GM21723 (cell line): ENCODE data around the gene SERTAD1.
"Not testable (repeated sequence)": the region's sequence is repeated elsewhere in the genome, so short reads cannot be mapped to it uniquely, and the experiment has no call there.

Experiments
- ATAC-seq: cut with Tn5 transposase; IDR thresholded peaks from one replicate; pipeline ENCODE4 v1.9.1; 2021; ENCODE audit warnings: mild to moderate bottlenecking, moderate library complexity; ENCODE audit not compliant: unreplicated experiment

Gene SERTAD1

GRCh38 chr19:40453151-40453735 is 27.5 kb upstream of the SERTAD1 start:
- no peak for ATAC-seq

- no peak for ATAC-seq
Observed at GRCh38 chr19:40452016-40452415, 26.2 kb upstream of the SERTAD1 start.

GRCh38 chr19:40450664-40451063 is 24.9 kb upstream of the SERTAD1 start:
- no peak for ATAC-seq

- ATAC-seq: no peak
Observed at GRCh38 chr19:40449506-40449905, 23.7 kb upstream of the SERTAD1 start.

- no peak for ATAC-seq
Observed at GRCh38 chr19:40446263-40446784, 20.5 kb upstream of the SERTAD1 start.

- ATAC-seq: no peak
Observed at GRCh38 chr19:40445780-40446262, 20.0 kb upstream of the SERTAD1 start.

GRCh38 chr19:40444825-40445312 is 19.1 kb upstream of the SERTAD1 start:
- ATAC-seq: no peak

- peak; percentile 65 for ATAC-seq
Observed at GRCh38 chr19:40444000-40444824, 18.4 kb upstream of the SERTAD1 start, which contains the start of gene SERTAD3. SERTAD3 (minus strand) TSS chr19:40444335; CDS start chr19:40442080, 2,255 bp downstream.

GRCh38 chr19:40443131-40443999 is 17.6 kb upstream of the SERTAD1 start:
- ATAC-seq: peak; percentile 63

- ATAC-seq: no peak
Observed at GRCh38 chr19:40442328-40443130, 16.7 kb upstream of the SERTAD1 start.

- no peak for ATAC-seq
Observed at GRCh38 chr19:40441719-40442253, 16.0 kb upstream of the SERTAD1 start.

- ATAC-seq: no peak
Observed at GRCh38 chr19:40438284-40438683, 12.5 kb upstream of the SERTAD1 start.

- no peak for ATAC-seq
Observed at GRCh38 chr19:40433391-40434216, 7.8 kb upstream of the SERTAD1 start.

GRCh38 chr19:40432760-40433159 is 7.0 kb upstream of the SERTAD1 start:
- ATAC-seq: not testable (repeated sequence)

GRCh38 chr19:40431698-40432097 is 5.9 kb upstream of the SERTAD1 start:
- no peak for ATAC-seq

- not testable (repeated sequence) for ATAC-seq
Observed at GRCh38 chr19:40430242-40430641, 4.5 kb upstream of the SERTAD1 start.

- ATAC-seq: not testable (repeated sequence)
Observed at GRCh38 chr19:40428197-40428596, 2.4 kb upstream of the SERTAD1 start.

GRCh38 chr19:40424637-40425449 is 949 bp downstream of the SERTAD1 start:
- peak; percentile 1 for ATAC-seq
